MCF 10A (cell line): ENCODE results near the gene TOMT. TPM values are rescaled to one million over a fixed set of nuclear protein-coding genes. Genes with fewer than 3 reads are reported as not detected.

ENCODE experiments used
- BruUV-seq: library from RNA; stranded (reverse); fragments of 400-500 nt; replicated peaks from 2 replicates; lab custom pipeline; 2021; lab: Mats Ljungman, UMichigan
- CTCF ChIA-PET: fragments of 300-600 bp; sonication (Branson Sonifier 250); formaldehyde crosslinking; extraction: SDS; loops from one replicate; lab custom pipeline; 2021; ENCODE audit warnings: antibody characterized with exemption, inconsistent platforms; lab: Yijun Ruan, JAX
- POLR2A ChIA-PET: fragments of 300-600, 350-650 bp; sonication (Branson Sonifier 250); formaldehyde crosslinking; extraction: SDS; loops from one replicate; lab custom pipeline; 2020; ENCODE audit warnings: antibody characterized with exemption, inconsistent platforms; lab: Yijun Ruan, JAX
- DNase-seq: peaks from one replicate; pipeline ENCODE4 v3.0.0-alpha.2; 2018; ENCODE audit not compliant: unreplicated experiment
- H3K27ac Mint-ChIP-seq: one replicate; pipeline ENCODE4 v1.8.0; 2022; ENCODE audit warnings: mild to moderate bottlenecking, low read depth, mixed read lengths; ENCODE audit not compliant: unreplicated experiment
- H3K27me3 Mint-ChIP-seq: one replicate; pipeline ENCODE4 v1.8.0; 2022; ENCODE audit warnings: mixed read lengths; ENCODE audit not compliant: insufficient read depth, unreplicated experiment
- H3K36me3 Mint-ChIP-seq: one replicate; pipeline ENCODE4 v1.8.0; 2022; ENCODE audit warnings: mild to moderate bottlenecking, moderate library complexity, mixed read lengths; ENCODE audit not compliant: insufficient read depth, unreplicated experiment
- H3K4me1 Mint-ChIP-seq: one replicate; pipeline ENCODE4 v1.8.0; 2022; ENCODE audit warnings: mixed read lengths; ENCODE audit not compliant: insufficient read depth, unreplicated experiment
- H3K4me3 Mint-ChIP-seq: one replicate; pipeline ENCODE4 v1.8.0; 2022; ENCODE audit warnings: mild to moderate bottlenecking, moderate library complexity, mixed read lengths; ENCODE audit not compliant: unreplicated experiment
- H3K9me3 Mint-ChIP-seq: one replicate; pipeline ENCODE4 v1.8.0; 2022; ENCODE audit warnings: mixed read lengths; ENCODE audit not compliant: unreplicated experiment
- intact Hi-C: fragments of 100-400 bp; cut with micrococcal nuclease; formaldehyde crosslinking; loops from 2 replicates; pipeline ENCODE4 v1.14.1; 2022
- total RNA-seq: library from RNA; stranded (reverse); gene quantifications from 2 replicates; pipeline ENCODE4 v1.2.3, GENCODE V29; 2022
- TF ChIP-seq, protein P1 (sequence below): fragments of 200-600 bp; IDR thresholded peaks from one replicate; pipeline ENCODE4 v1.8.0; 2022; ENCODE audit warnings: antibody characterized with exemption, mild to moderate bottlenecking; ENCODE audit not compliant: unreplicated experiment

The TOMT gene
- total RNA-seq, 1 experiment from 2014 or later, result not detected

DNA sequence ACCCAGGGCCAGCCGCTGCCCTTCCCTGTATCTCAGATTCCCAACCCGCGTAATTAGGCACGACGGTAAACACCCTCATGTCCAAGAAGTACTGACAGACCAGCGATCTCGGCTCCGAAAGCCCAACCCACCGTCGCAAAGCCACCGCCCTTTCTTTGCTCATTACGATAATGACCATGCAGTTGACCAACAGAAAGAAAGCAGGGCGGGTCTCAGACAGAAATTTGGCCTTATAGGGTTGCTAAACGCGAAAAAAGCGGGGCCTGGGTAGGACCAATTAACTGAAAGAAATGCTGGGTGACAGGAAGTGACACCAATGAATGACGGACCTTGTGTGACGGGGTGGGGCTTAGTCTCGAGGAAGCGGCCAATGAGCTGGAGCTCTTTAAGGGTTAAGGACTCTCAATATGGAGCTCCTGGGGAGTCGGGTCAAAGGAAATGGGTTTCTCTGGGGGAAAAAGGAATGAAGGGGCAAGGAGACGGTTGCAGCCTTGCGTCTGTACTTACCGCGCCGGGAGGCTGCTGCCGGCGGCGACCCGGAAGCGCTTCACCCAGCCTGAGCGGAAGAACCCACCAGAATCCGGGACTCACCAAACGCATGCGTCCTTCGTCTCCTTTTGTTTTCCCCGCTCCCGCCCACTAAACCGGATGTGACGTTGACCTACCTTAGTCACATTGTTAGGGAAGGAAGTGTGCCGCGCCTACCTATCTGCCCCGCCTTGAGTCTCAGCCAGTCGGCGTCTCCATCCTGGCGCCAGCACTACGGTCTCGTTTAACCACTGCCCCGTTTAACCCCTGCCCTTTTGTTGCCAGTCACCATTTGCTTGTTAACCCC lies 6.6 kb downstream of the TOMT start, which contains the start of gene ANAPC15:
Gene ANAPC15, minus strand, starts transcription at position 553 of the 835 bp plus-strand sequence. CDS start 1,419 bp downstream, outside the sequence.
- ChIA-PET POLR2A (interaction anchor here (0.6 to 4.8 kb wide), 30 partner anchors 9 to 1417 kb away, joined by 3 to 83 read pairs (median 6); partner anchors contain the start of genes INPPL1 and LAMTOR1), CTCF (interaction anchor here (0.9 to 4.1 kb wide), 7 partner anchors 14 to 71 kb away, joined by 3 to 31 read pairs (median 6); no protein-coding TSS in a partner anchor)
- peak within 1 kb of the TSS; percentile 100 for H3K27ac Mint-ChIP-seq
- intact Hi-C loops, result loop anchor here (1.0 to 2.0 kb wide), 2 partner anchors 29 to 32 kb away; partner anchors contain the start of genes LRRC51 and NUMA1
- no TSS peak for BruUV-seq
- peak within 1 kb of the TSS; percentile 98 for H3K4me3 Mint-ChIP-seq
- H3K9me3 Mint-ChIP-seq, result no peaks in the 10 kb centered on the region
- TF ChIP-seq, protein P1, sequence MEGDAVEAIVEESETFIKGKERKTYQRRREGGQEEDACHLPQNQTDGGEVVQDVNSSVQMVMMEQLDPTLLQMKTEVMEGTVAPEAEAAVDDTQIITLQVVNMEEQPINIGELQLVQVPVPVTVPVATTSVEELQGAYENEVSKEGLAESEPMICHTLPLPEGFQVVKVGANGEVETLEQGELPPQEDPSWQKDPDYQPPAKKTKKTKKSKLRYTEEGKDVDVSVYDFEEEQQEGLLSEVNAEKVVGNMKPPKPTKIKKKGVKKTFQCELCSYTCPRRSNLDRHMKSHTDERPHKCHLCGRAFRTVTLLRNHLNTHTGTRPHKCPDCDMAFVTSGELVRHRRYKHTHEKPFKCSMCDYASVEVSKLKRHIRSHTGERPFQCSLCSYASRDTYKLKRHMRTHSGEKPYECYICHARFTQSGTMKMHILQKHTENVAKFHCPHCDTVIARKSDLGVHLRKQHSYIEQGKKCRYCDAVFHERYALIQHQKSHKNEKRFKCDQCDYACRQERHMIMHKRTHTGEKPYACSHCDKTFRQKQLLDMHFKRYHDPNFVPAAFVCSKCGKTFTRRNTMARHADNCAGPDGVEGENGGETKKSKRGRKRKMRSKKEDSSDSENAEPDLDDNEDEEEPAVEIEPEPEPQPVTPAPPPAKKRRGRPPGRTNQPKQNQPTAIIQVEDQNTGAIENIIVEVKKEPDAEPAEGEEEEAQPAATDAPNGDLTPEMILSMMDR, result no peak
- peaks cover 7% of the 10 kb centered on the region for H3K36me3 Mint-ChIP-seq
- H3K4me1 Mint-ChIP-seq, result peaks cover 20% of the 10 kb centered on the region
- H3K27me3 Mint-ChIP-seq, result no peaks in the 10 kb centered on the region
- peak; percentile 100 for DNase-seq

DNA sequence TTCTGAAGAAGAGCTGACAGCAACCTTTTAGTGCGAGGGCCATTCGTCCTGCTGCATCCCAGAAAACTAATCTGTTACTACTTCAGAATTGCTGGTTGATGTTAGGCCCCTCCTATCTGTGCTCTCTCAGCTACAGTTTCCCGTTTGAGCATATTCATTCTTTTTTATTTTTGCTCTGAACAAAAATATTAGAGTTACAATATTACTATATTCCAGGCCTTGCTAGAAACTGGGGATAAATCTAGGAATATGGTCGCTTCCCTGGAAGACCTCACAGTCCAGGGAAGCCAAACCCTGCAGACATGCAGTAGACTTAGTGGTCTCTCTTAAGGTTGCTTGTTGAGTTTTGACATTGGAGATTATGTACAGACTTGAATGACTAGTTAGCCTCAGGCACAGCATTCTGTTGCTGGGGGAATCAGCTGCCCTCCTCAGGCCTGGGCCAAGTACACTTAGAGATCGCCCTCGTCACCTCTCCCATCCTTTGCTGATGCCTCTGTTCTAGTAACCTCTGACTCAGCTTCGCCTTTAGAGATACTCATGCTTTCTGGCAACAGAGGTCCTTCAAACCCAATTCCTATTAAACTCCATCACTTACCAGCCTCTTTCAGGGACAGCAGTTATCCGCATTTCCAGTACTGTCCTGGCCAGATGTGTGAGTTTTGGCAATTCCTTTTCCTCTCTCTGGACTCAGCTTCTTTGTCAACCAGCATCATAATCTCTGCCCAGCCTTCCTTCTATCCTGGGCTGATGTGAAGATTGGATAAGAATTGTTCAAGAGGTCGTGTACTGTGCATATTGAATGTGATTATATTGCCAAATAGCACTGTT lies 7.5 kb downstream of the TOMT start:
- peak overlapping the region; percentile 98 for H3K4me3 Mint-ChIP-seq
- ChIA-PET POLR2A (interaction anchor here (0.6 to 4.8 kb wide), 27 partner anchors 8 to 1416 kb away, joined by 3 to 83 read pairs (median 8); partner anchors contain the start of genes INPPL1 and LAMTOR1), CTCF (interaction anchor here (1.1 to 4.1 kb wide), 6 partner anchors 13 to 70 kb away, joined by 3 to 31 read pairs (median 6); no protein-coding TSS in a partner anchor)
- peaks cover 20% of the 10 kb centered on the region for H3K4me1 Mint-ChIP-seq
- intact Hi-C loops, result loop anchor here (1.0 to 2.0 kb wide), 2 partner anchors 28 to 32 kb away; partner anchors contain the start of genes LRRC51 and NUMA1
- no peaks in the 10 kb centered on the region for H3K27me3 Mint-ChIP-seq
- TF ChIP-seq, protein P1, result no peak
- H3K9me3 Mint-ChIP-seq, result no peaks in the 10 kb centered on the region
- peaks cover 7% of the 10 kb centered on the region for H3K36me3 Mint-ChIP-seq
- BruUV-seq, result TSS peak; percentile 95
- no peak for DNase-seq
- H3K27ac Mint-ChIP-seq, result peak overlapping the region; percentile 100

DNA sequence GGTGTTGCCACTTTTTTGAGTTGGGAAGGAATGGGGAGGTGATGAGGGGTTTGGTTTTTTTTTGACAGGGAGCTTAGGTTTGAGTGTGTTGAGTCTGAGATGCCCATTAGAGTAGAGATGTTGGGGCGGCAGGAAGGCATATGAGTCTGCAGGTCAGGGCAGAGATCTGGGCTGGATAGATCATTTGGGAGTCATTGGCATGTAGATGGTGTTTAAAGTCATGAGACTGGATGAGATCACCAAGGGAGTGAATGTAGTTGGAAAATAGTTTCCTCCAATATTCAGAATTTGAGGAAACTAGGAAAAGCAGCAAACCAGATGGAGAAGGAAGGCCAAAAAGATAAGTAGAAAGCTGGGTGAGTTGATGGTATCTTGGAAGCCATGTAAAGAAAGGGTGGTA lies 8.8 kb downstream of the TOMT start:
- no peak overlapping the region for H3K4me3 Mint-ChIP-seq
- BruUV-seq, result no TSS peak
- H3K36me3 Mint-ChIP-seq, result peaks cover 14% of the 10 kb centered on the region
- ChIA-PET POLR2A (interaction anchor here (1.0 to 4.8 kb wide), 7 partner anchors 12 to 66 kb away, joined by 3 to 51 read pairs (median 4); no protein-coding TSS in a partner anchor), CTCF (interaction anchor here (0.7 to 4.1 kb wide), 3 partner anchors 8 to 69 kb away, joined by 3 to 25 read pairs (median 6); no protein-coding TSS in a partner anchor)
- intact Hi-C loops, result no loop called here
- TF ChIP-seq, protein P1, result no peak
- H3K27ac Mint-ChIP-seq, result peak overlapping the region; percentile 100
- peaks cover 20% of the 10 kb centered on the region for H3K4me1 Mint-ChIP-seq
- no peaks in the 10 kb centered on the region for H3K27me3 Mint-ChIP-seq
- no peaks in the 10 kb centered on the region for H3K9me3 Mint-ChIP-seq
- no peak for DNase-seq
